Kidney (tissue), 14 donors: ENCODE measurements around the gene ALDH1A2. TPM values are rescaled to one million over a fixed set of nuclear protein-coding genes. Genes with fewer than 3 reads are reported as not detected.

Experiments
- DNase-seq, 5 donors: peaks; one replicate each; pipeline ENCODE4 v3.0.0-alpha.2; 2013 to 2020
- FAIRE-seq: peaks from 2 replicates; lab custom pipeline; 2012; peaks lifted over from hg19 to GRCh38; lab: Jason Lieb, UNC
- H3K27ac ChIP-seq, 2 donors: one replicate each; pipeline ENCODE4 v1.7.0; 2013; ENCODE audit warnings: low read depth in 2 of 2, low read length in 2 of 2, inconsistent platforms in 1 of 2
- H3K27me3 ChIP-seq: one replicate; pipeline ENCODE4 v1.7.1; 2013; ENCODE audit warnings: low read length, inconsistent platforms; ENCODE audit not compliant: control insufficient read depth, insufficient read depth
- H3K36me3 ChIP-seq, 3 donors: one replicate each; pipeline versions ENCODE4 v1.7.0 to v1.7.1; 2013; ENCODE audit warnings: low read length in 3 of 3, control low read depth in 1 of 3, inconsistent platforms in 1 of 3; ENCODE audit not compliant: insufficient read depth in 3 of 3, control insufficient read depth in 2 of 3
- H3K4me1 ChIP-seq, 3 donors: one replicate each; pipeline versions ENCODE4 v1.7.0 to v1.7.1; 2013; ENCODE audit warnings: low read length in 3 of 3, inconsistent platforms in 1 of 3, low read depth in 1 of 3; ENCODE audit not compliant: control insufficient read depth in 2 of 3, insufficient read depth in 2 of 3
- H3K4me3 ChIP-seq, 3 donors: one replicate each; pipeline versions ENCODE4 v1.7.0 to v1.8.1; 2013; ENCODE audit warnings: low read length in 3 of 3, control low read depth in 1 of 3, inconsistent platforms in 1 of 3
- H3K9ac ChIP-seq, 3 donors: one replicate each; pipeline versions ENCODE4 v1.7.0 to v1.7.1; 2013; ENCODE audit warnings: low read length in 3 of 3, control low read depth in 1 of 3, inconsistent platforms in 1 of 3
- H3K9me3 ChIP-seq, 3 donors: one replicate each; pipeline versions ENCODE4 v1.7.0 to v1.7.1; 2013; ENCODE audit warnings: low read length in 3 of 3, control low read depth in 1 of 3, inconsistent platforms in 1 of 3; ENCODE audit not compliant: control insufficient read depth in 2 of 3, insufficient read depth in 1 of 3
- CTCF ChIP-seq: IDR thresholded peaks from 3 replicates; pipeline ENCODE4 v1.5.1; 2012; ENCODE audit warnings: mild to moderate bottlenecking, moderate library complexity, borderline replicate concordance; ENCODE audit not compliant: insufficient read depth; ENCODE audit errors: extremely low read depth
- intact Hi-C: fragments of 100-400 bp; cut with DNase I; formaldehyde crosslinking; loops from one replicate; pipeline ENCODE4 v1.11.1; 2022
- polyA plus RNA-seq: library from polyadenylated mRNA; stranded (reverse); fragments of 350-450 nt; fragmentation: Illumina TruSeq; extraction: RNeasy Lipid Tissue Mini Kit (QIAGEN cat#74804); gene quantifications from one replicate; pipeline ENCODE4 v1.2.3, GENCODE V29; 2014; ENCODE audit warnings: low read depth, low replicate concordance; ENCODE audit not compliant: insufficient read depth
- total RNA-seq: library from RNA; stranded (reverse); fragmentation: NEBNext Ultra II Directional; extraction: Animal tissue kit (Norgen Biotek cat#: 25700); gene quantifications from one replicate; pipeline ENCODE4 v1.2.1, GENCODE V29; 2021
- donor health status: control.
- donor health status: control.
- donor health status: control.
- donor health status: control.
- donor health status: control.
- donor health status: DM: yes; HTN: yes; CAD: no.
- donor health status: Normal renal cell carcinoma (clear cell type).

Gene ALDH1A2
- total and polyA plus RNA-seq, 2 donors from 2014 or later = 24.4 to 113 TPM

GRCh38 chr15:57927091-57927631 is 138.3 kb downstream of the ALDH1A2 start:
- FAIRE-seq = no peak
- Histone ChIP-seq H3K4me1 (peaks cover 2 to 16% (median 6%) of the 10 kb centered on the region in 3 donors), H3K27me3 (no peaks in the 10 kb centered on the region), H3K9ac (no peak overlapping the region), H3K27ac (no peak overlapping the region), H3K36me3 (no peaks in the 10 kb centered on the region), H3K9me3 (no peaks in the 10 kb centered on the region), H3K4me3 (no peak overlapping the region)
- DNase-seq = no peak
- TF ChIP-seq CTCF = no peak
- intact Hi-C loops = no loop called here

- intact Hi-C loops = no loop called here
- TF ChIP-seq CTCF = no peak
- Histone ChIP-seq H3K9ac (no peak overlapping the region), H3K27ac (no peak overlapping the region), H3K9me3 (no peaks in the 10 kb centered on the region), H3K4me3 (no peak overlapping the region), H3K27me3 (no peaks in the 10 kb centered on the region), H3K4me1 (peaks cover 2 to 18% (median 9%) of the 10 kb centered on the region in 3 donors), H3K36me3 (no peaks in the 10 kb centered on the region)
- FAIRE-seq (no peak), DNase-seq (no peak)
Measured at GRCh38 chr15:57925650-57926049, 139.9 kb downstream of the ALDH1A2 start.

- peak; percentile 3 for TF ChIP-seq CTCF
- no peak overlapping the region for H3K9ac ChIP-seq
- intact Hi-C loops = no loop called here
- peaks cover 2 to 18% (median 11%) of the 10 kb centered on the region in 3 donors for H3K4me1 ChIP-seq
- H3K4me3 ChIP-seq = no peak overlapping the region
- no peaks in the 10 kb centered on the region for H3K27me3 ChIP-seq
- no peak overlapping the region for H3K27ac ChIP-seq
- FAIRE-seq (no peak), DNase-seq (peak in 1 of 5 donors; percentile 31)
- H3K36me3 ChIP-seq = no peaks in the 10 kb centered on the region
- no peaks in the 10 kb centered on the region for H3K9me3 ChIP-seq
Measured at GRCh38 chr15:57924598-57924997, 140.9 kb downstream of the ALDH1A2 start.

GRCh38 chr15:57923750-57924149 is 141.8 kb downstream of the ALDH1A2 start:
- Histone ChIP-seq H3K4me1 (peaks cover 2 to 18% (median 11%) of the 10 kb centered on the region in 3 donors), H3K27me3 (no peaks in the 10 kb centered on the region), H3K9me3 (no peaks in the 10 kb centered on the region), H3K9ac (no peak overlapping the region), H3K36me3 (no peaks in the 10 kb centered on the region), H3K4me3 (peak overlapping the region in 1 of 3 donors; percentile 9), H3K27ac (peak overlapping the region in 1 of 2 donors; percentile 45)
- no peak for FAIRE-seq
- no peak for DNase-seq
- no peak for TF ChIP-seq CTCF
- intact Hi-C loops = no loop called here
